Measurements from ENCODE around the gene ALPP.

Gene ALPP

GRCh38 chr2:232410238-232410900 is 31.8 kb downstream of the ALPP start:
- Histone ChIP-seq H3K9me3 (no peaks in the 10 kb centered on the region), H3K4me1 (ENCODE audit: control insufficient read depth in 1 of 2, insufficient read depth in 1 of 2, low read depth in 1 of 2, low read length in 1 of 2) (no peaks in the 10 kb centered on the region), H3K27ac (no peak overlapping the region), H3K27me3 (peaks cover 56% of the 10 kb centered on the region), H3K36me3 (no peaks in the 10 kb centered on the region), H3K4me3 (ENCODE audit: low read depth in 1 of 2, low read length in 1 of 2) (no peak overlapping the region)
- no peak for TF ChIP-seq CTCF (IDR thresholded peaks at IDR 0.05)

GRCh38 chr2:232411901-232412629 is 33.5 kb downstream of the ALPP start:
- H3K9me3 ChIP-seq, result no peaks in the 10 kb centered on the region
- no peaks in the 10 kb centered on the region for H3K36me3 ChIP-seq
- H3K4me3 ChIP-seq (ENCODE audit: low read depth in 1 of 2, low read length in 1 of 2), result no peak overlapping the region
- TF ChIP-seq CTCF (IDR thresholded peaks at IDR 0.05), result no peak
- H3K4me1 ChIP-seq (ENCODE audit: control insufficient read depth in 1 of 2, insufficient read depth in 1 of 2, low read depth in 1 of 2, low read length in 1 of 2), result no peaks in the 10 kb centered on the region
- H3K27ac ChIP-seq, result no peak overlapping the region
- H3K27me3 ChIP-seq, result peaks cover 70% of the 10 kb centered on the region

- no peaks in the 10 kb centered on the region for H3K9me3 ChIP-seq
- H3K36me3 ChIP-seq, result no peaks in the 10 kb centered on the region
- TF ChIP-seq CTCF (IDR thresholded peaks at IDR 0.05), result no peak
- no peak overlapping the region for H3K4me3 ChIP-seq (ENCODE audit: low read depth in 1 of 2, low read length in 1 of 2)
- H3K27ac ChIP-seq, result no peak overlapping the region
- peaks cover 80% of the 10 kb centered on the region for H3K27me3 ChIP-seq
- H3K4me1 ChIP-seq (ENCODE audit: control insufficient read depth in 1 of 2, insufficient read depth in 1 of 2, low read depth in 1 of 2, low read length in 1 of 2), result no peaks in the 10 kb centered on the region
These were observed 34.4 kb downstream of the ALPP start for GRCh38 chr2:232412986-232413385.

GRCh38 chr2:232415138-232415690 is 36.7 kb downstream of the ALPP start:
- Histone ChIP-seq H3K27ac (no peak overlapping the region), H3K27me3 (peaks cover 95% of the 10 kb centered on the region), H3K4me3 (ENCODE audit: low read depth in 1 of 2, low read length in 1 of 2) (no peak overlapping the region), H3K36me3 (no peaks in the 10 kb centered on the region), H3K4me1 (ENCODE audit: control insufficient read depth in 1 of 2, insufficient read depth in 1 of 2, low read depth in 1 of 2, low read length in 1 of 2) (no peaks in the 10 kb centered on the region), H3K9me3 (no peaks in the 10 kb centered on the region)
- no peak for TF ChIP-seq CTCF (IDR thresholded peaks at IDR 0.05)

GRCh38 chr2:232415736-232416520 is 37.4 kb downstream of the ALPP start:
- TF ChIP-seq CTCF (IDR thresholded peaks at IDR 0.05), result no peak

More at GRCh38 chr2:232415736-232416520, 37.4 kb downstream of the ALPP start:
- Histone ChIP-seq H3K27me3 (peaks cover 95% of the 10 kb centered on the region), H3K27ac (no peak overlapping the region), H3K36me3 (no peaks in the 10 kb centered on the region), H3K9me3 (no peaks in the 10 kb centered on the region), H3K4me1 (ENCODE audit: control insufficient read depth in 1 of 2, insufficient read depth in 1 of 2, low read depth in 1 of 2, low read length in 1 of 2) (no peaks in the 10 kb centered on the region), H3K4me3 (ENCODE audit: low read depth in 1 of 2, low read length in 1 of 2) (no peak overlapping the region)
